ENCODE measurements around the gene IGF2. TPM values are rescaled to one million over a fixed set of nuclear protein-coding genes. Genes with fewer than 3 reads are reported as not detected.

The IGF2 gene
- total and polyA plus RNA-seq, 3 donors from 2014 or later: 52.3 to 104 (median 69.8) TPM

- H3K27ac ChIP-seq: no peak overlapping the region
- no peak for DNase-seq
- TF ChIP-seq POLR2A (IDR thresholded peaks at IDR 0.05) (no peak), CTCF (IDR thresholded peaks at IDR 0.05) (no peak)
- no peaks in the 10 kb centered on the region for H3K36me3 ChIP-seq (ENCODE audit: low read depth, missing control alignments)
- 63 to 67% methylated on average over 11 to 22 of the region's 23 CpGs for WGBS, 2 donors
- intact Hi-C loops (cut with DNase I; ENCODE audit: low total_unique reads): no loop called here
- no peak overlapping the region for H3K4me3 ChIP-seq
- H3K27me3 ChIP-seq: no peaks in the 10 kb centered on the region
- no peaks in the 10 kb centered on the region for H3K9me3 ChIP-seq
- H3K4me1 ChIP-seq: no peaks in the 10 kb centered on the region
Observed at GRCh38 chr11:2120359-2121100, 18.7 kb downstream of the IGF2 start.

GRCh38 chr11:2118677-2119076 lies 20.5 kb downstream of the IGF2 start:
- Histone ChIP-seq H3K36me3 (ENCODE audit: low read depth, missing control alignments) (no peaks in the 10 kb centered on the region), H3K27me3 (no peaks in the 10 kb centered on the region), H3K27ac (no peak overlapping the region), H3K9me3 (no peaks in the 10 kb centered on the region), H3K4me1 (no peaks in the 10 kb centered on the region), H3K4me3 (no peak overlapping the region)
- no peak for DNase-seq
- intact Hi-C loops (cut with DNase I; ENCODE audit: low total_unique reads): no loop called here
- WGBS, 2 donors: 80 to 91% methylated on average over 4 of the region's 4 CpGs
- no peak for TF ChIP-seq CTCF (IDR thresholded peaks at IDR 0.05)
- no peak for TF ChIP-seq POLR2A (IDR thresholded peaks at IDR 0.05)

GRCh38 chr11:2116680-2117079 lies 22.5 kb downstream of the IGF2 start:
- no peaks in the 10 kb centered on the region for H3K36me3 ChIP-seq (ENCODE audit: low read depth, missing control alignments)
- H3K27ac ChIP-seq: no peak overlapping the region
- no peak for TF ChIP-seq CTCF (IDR thresholded peaks at IDR 0.05)
- TF ChIP-seq POLR2A (IDR thresholded peaks at IDR 0.05): no peak
- intact Hi-C loops (cut with DNase I; ENCODE audit: low total_unique reads): no loop called here
- no peaks in the 10 kb centered on the region for H3K9me3 ChIP-seq
- H3K27me3 ChIP-seq: no peaks in the 10 kb centered on the region
- H3K4me3 ChIP-seq: no peak overlapping the region
- 91 to 95% methylated on average over 1 of the region's 1 CpG for WGBS, 2 donors
- H3K4me1 ChIP-seq: no peaks in the 10 kb centered on the region
- no peak for DNase-seq

DNA sequence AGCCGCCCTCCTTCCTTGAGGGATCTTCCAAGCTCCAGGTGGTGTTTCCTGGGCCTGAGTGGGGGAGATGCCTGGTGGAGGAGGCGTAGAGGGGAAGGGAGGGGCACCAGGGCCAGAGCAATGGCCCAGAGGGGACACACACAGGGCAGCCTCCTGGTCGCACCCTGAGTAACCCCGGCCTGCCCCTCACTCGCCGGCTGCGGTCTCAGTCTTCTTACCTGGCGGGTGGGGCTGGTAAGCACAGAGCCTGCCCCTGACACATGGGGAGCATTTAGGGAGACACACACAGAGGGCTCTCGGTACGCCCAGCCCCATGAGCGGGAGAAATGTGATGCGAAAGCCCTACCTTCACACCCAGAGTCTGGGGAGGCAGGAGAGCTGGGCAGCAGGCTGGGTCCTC lies 23.9 kb downstream of the IGF2 start:
- TF ChIP-seq CTCF (IDR thresholded peaks at IDR 0.05) (no peak), POLR2A (IDR thresholded peaks at IDR 0.05) (no peak)
- Histone ChIP-seq H3K4me1 (no peaks in the 10 kb centered on the region), H3K27me3 (no peaks in the 10 kb centered on the region), H3K4me3 (no peak overlapping the region), H3K36me3 (ENCODE audit: low read depth, missing control alignments) (no peaks in the 10 kb centered on the region), H3K9me3 (no peaks in the 10 kb centered on the region), H3K27ac (no peak overlapping the region)
- intact Hi-C loops (cut with DNase I; ENCODE audit: low total_unique reads): no loop called here
- 90% methylated on average over 11 of the region's 12 CpGs; no CpG with 5 or more reads in 1 of the 2 donors for WGBS, 2 donors
- DNase-seq: no peak

Measured in testis (tissue), 3 donors.